DLD1 (cell line): ENCODE measurements around the gene AQP2.
"Not testable (repeated sequence)": the region's sequence is repeated elsewhere in the genome, so short reads cannot be mapped to it uniquely, and the experiment has no call there.

ENCODE experiments used
- in situ Hi-C: cut with HindIII; loops from 2 replicates; pipeline ENCODE4 v1.10.0; 2017; ENCODE audit warnings: low sequenced_read_pairs

Gene AQP2

DNA sequence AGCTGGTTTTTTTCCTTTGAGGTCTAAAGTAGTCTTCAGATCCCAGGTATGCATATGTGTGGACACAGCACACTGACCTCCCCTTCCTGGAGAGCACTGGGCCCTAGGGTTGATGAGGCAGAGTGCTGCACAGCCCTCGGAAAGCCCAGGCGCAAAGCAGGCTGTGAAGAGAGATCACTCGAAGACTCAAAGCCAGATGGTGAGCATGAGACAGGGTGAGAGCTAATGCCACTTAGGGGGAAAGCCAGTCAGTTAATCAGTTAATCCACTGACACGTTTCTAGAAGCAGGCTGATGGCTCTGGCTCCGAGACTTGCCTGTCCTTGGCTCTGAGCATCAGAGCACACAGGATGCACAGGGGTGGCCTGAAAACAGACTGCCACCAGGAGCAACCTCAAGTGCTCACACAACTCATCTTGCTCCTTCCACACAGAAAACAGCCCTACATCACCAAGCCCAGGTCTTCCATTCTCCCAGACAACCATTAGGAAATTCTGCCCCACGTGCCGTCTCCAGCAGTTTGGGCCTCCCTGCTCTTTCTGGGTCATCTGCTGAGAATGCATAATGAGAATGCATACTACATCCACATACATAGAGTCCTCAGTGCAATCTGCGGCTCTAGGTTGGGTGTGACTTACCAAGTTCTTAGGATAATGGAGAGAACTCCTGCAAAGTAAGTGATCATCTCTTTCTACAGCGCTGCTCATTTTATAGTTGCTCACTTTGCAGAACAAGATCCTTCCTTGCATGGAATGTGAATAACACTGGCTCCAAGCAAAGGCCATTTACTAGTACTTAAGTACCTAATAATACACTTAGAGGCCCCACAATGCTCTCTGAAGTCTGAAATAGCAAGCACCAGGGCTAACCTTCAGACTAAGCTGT is 34.2 kb downstream of the AQP2 start:
- in situ Hi-C loops: no loop called here

DNA sequence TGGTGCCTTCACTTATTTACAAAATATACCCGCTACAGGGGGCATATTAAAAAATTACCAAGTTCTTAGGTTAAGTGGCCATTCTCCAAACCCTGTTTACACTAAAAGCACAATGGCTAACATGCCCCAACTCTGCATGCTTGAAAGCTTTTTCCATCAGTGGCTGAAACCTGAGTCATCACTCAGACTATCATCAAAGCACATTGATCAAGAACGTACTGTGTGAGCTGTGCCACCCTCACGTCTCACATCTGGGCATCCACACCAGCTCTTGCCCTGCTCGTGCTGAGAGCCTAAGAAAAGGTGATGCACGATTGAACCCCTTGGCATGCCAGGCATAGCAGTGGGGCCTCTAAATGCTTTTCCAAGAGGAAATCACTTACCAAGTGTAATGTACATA is 35.4 kb downstream of the AQP2 start:
- in situ Hi-C loops: no loop called here

DNA sequence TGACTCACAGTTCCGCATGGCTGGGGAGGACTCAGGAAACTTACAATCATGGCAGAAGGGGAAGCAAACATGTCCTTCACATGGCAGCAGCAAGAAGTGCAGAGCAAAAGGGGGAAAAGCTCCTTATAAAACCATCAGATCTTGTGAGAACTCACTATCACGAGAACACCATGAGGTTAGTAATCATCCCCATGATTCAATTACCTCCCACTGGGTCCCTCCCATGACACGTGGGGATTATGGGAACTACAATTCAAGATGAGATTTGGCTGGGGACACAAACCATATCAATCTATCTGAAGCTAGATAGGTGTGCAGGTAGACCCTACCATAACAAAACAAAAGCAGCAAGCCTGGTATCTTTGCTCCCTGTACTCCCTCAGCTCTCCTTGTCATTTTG is 35.9 kb downstream of the AQP2 start:
- in situ Hi-C loops: not testable (repeated sequence)

DNA sequence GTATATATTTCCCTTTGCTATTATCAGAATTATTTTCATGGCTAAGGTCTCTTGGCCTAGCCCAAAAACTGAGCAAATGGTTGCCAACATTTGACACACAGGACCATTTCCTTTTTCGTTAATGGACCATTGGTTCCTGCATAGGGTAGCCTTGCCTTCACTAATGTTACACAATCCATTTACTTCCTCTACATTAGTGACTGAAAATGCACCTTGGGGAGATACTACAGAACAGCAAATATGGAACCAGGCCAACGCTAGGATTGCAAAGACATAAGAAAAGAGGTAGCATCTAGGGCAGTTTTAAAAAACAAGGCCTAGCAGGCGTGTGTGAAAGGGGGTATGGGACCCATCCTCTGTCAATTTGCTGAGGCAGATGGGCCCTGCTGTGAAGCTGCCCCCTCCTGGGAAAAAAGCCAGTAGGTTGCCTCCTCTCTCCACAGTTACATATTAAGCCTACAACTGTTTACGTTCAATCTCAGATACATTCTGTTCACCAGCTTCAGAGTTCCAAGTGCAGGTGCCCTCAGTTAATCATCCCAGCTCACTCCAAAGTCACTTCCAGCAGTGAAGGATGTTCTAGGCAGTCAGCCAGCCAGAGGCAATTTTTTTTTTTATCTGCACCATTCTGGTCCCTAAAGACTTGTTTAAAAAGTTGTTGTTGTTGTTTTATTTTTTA is 37.2 kb downstream of the AQP2 start:
- in situ Hi-C loops: no loop called here

DNA sequence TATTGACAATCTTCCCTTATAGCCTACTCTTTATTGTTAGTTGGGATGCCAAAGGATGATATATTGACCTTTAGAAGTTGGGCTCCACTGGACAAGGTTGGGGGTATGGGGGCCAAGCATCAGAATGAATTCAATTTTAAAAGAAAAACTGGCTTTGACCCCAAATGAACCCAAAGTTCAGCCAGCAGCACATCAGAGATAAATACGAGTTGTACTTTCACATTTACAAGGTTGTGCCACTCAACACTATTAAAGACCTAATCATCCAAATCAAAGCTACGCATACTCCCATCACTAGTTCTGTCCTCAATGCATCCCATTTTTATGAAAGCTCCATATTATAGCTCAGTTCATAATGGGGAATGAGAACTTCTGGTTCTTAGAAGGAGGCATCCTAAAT is 38.9 kb downstream of the AQP2 start:
- in situ Hi-C loops: not testable (repeated sequence)

DNA sequence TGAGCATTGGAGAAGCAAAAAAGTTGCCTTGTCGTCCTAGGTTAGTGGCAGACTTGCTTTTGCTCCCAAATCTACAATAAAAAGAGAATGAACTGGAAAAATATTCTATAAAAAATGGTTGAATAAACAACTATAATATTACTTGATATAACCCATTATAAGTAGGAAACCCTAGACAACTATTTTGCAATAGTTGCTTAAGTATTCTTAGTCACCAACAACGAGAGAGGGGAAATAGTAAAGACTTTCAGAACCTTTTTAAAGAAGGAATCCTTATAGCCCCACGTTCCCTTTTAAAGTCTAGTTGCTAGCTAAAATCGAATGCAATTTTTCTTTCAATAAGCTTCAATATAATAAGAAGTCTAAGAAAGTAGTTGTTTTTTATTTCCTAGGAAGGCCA is 39.7 kb downstream of the AQP2 start:
- in situ Hi-C loops: no loop called here

DNA sequence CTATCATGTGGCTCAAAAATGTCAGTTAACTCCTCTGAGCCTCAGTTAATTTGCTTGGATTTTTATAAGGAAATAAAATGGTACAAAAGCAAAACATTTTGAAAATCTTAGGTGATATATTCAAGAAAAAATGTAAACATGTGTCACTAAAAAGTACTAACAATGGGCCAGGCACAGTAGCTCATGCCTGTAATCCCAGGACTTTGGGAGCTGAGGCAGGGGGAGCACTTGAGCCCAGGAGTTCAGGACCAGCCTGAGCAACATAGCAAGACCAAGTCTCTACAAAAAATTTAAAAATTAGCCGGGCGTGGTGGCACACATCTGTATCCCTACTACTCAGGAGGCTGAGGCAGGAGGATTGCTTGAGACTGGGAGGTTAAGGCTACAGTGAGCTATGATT is 47.9 kb downstream of the AQP2 start:
- in situ Hi-C loops: no loop called here

DNA sequence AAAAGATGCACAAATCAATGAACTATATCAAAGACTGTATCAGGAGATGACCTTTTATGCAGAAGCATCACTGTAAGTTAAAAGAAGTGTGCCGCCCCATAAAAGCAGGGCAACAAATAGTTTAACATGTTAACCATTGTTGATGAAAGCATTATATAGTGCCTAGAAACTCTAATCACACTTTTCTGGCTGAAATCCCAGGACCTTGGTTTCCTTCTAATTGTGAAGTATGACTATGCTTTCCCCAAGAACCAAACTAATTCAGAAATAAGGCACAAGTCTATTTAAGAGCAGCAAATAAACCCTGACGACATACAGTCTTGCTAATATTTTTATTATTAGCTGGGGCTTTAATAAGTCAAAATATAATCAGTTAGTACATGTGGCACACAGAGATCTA is 53.1 kb downstream of the AQP2 start:
- in situ Hi-C loops: no loop called here

DNA sequence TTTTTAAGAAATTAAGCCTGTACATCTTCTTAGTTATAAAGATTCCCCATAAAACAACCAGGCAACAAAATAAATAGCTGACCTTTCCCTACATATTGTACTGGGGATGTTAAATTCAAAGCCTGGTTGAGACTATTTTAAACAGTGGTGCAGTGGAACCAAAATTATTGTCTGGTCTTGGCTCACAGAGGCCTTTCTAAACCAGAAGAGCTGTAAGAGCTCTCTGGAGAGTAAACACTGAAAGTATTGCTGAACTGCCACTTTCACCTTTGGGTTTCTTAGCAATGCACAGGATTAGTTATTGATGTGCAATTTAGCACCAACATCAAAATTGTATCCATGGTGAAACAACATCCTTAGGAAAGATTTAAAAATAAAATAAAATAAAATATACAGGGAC is 54.2 kb downstream of the AQP2 start:
- in situ Hi-C loops: no loop called here

DNA sequence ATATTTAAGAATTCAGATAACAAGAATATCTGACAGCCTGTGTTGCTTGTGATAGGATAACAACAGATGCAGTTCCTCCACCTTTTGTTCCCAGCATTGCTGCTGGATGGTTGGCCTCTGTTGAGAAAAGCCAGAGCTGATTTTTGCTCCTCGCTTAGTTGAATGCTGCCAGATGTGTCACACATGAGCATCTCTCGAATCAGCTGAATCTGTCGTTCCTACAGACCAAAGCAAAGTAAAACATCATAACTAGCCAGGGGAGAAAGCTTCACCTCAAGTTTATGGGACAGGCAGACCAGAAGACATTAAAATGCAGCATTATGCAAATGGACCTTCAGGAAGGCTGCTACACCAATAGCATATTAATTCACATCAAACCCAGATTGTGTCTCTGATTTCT is 54.6 kb downstream of the AQP2 start:
- in situ Hi-C loops: no loop called here

DNA sequence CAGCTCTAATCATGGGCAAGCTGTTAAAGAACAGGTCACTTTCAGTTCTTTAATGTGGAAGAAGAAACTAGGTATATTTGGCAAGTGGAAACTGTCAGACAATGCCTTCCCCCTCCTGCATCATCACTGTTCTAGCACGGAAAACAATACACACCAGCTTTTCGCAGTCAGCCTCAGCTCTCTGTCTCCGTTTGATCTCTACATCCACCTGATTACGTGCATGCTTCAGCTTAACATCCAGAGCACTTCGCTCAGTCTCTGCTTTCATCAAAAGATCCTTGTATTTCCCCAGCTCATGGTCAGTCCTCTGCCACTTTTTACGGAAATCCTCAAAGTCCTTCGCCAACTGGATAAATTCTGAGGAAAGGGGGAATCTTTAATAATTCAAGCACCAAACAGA is 55.7 kb downstream of the AQP2 start:
- in situ Hi-C loops: no loop called here

DNA sequence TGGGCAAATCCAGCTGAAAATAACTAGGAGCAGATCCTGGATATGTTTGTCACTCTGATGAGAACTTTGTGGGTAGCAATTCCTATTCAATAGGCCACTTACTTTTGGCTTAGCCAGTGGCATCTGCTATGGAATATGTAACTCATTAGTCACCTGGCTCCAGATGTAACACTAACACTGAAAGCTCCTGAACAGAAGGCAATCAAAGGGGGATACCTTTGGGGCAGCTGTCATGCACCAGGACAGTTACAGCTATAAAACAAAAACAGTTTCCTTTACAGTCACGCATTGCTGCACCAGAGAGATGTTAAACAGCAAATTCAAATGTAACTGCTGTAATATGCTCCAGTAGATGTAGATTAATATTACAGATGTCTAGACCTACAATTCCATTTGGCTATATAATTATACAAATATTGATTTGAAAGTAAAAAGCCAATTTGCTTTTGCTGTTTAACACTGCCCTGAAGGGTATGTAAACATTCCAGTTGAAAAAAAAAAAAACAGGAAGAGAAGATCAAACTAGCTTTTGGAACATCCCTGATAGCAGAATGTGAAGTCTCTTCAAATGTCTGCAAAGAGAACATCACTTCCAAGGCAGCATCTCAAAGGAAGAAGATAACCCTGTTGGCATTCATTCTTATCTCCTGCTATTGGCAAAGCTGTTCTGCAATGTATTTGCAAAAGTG is 56.4 kb downstream of the AQP2 start:
- in situ Hi-C loops: no loop called here
